Measurements from ENCODE around the gene IL36A.

IL36A gene

GRCh38 chr2:113021312-113021711, 16.1 kb downstream of the IL36A start:
- DNase-seq (ENCODE audit: low read depth): no peak
- no peak for TF ChIP-seq CTCF (conservative IDR thresholded peaks at IDR 0.05; ENCODE audit: control insufficient read depth, insufficient read depth, low read depth, low read length)
- no peak overlapping the region for H3K4me3 ChIP-seq (ENCODE audit: control insufficient read depth, low read depth, low read length)

DNA sequence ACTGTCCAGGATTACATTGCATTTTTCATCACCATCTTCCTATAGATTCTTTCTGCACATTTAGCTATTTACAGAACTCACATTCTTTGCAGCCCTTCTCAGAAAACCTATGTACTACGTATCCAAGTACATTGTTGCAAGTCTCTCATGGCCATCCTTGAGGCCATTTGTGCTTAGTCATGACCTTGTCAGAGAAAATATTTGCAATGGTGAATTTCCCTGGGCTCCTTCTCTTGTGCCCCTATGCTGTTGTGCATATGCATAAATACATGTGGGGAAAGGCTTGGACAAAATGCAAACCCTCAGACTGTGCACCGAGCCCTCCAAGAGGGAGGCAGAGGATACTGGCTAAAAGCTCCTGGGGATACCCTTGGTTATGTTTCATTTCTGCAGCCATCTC, 19.5 kb downstream of the IL36A start:
- no peak for TF ChIP-seq CTCF (conservative IDR thresholded peaks at IDR 0.05; ENCODE audit: control insufficient read depth, insufficient read depth, low read depth, low read length)
- no peak overlapping the region for H3K4me3 ChIP-seq (ENCODE audit: control insufficient read depth, low read depth, low read length)
- DNase-seq (ENCODE audit: low read depth): no peak

DNA sequence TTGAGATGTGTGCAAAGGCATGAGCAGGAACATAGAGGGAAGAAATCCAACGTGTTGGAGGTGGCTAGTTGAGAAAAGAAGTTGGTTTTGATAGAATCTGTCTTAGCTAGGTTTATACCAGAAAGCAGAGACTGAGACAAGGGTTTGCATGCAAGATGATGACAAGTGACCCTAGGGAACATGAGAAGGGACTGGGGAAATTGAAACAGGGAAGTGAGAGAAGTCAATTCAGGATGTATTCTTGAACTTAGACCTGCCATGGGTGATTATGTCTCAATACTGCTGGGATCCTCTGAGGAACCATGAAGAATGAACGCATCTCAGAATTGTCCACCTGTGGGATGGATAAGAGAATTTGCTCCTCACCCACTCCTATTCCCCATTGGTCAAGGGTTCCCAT, 20.5 kb downstream of the IL36A start:
- TF ChIP-seq CTCF (conservative IDR thresholded peaks at IDR 0.05; ENCODE audit: control insufficient read depth, insufficient read depth, low read depth, low read length): no peak
- H3K4me3 ChIP-seq (ENCODE audit: control insufficient read depth, low read depth, low read length): no peak overlapping the region
- no peak for DNase-seq (ENCODE audit: low read depth)

DNA sequence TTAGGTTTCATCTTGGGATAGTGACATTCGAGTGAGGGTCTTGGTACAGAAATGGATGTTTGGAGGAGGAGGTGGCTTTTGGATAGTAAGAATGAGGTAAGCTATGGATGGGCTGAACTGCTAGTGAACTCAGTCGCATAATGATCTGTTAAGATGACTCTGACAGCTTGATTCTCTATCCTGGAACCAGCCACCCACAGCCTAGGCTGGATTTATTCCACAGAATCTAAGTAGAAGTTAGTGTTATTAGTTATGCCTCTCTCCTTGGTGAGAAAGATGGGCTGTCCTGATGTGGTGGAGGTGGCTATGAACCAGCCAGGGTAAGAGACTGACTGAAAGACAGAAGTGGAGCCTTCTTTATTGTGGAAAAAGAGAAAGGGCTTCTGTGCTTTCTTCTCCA, 22.4 kb downstream of the IL36A start:
- no peak for TF ChIP-seq CTCF (conservative IDR thresholded peaks at IDR 0.05; ENCODE audit: control insufficient read depth, insufficient read depth, low read depth, low read length)

GRCh38 chr2:113028112-113028511, 22.9 kb downstream of the IL36A start:
- no peak overlapping the region for H3K4me3 ChIP-seq (ENCODE audit: control insufficient read depth, low read depth, low read length)
- no peak for DNase-seq (ENCODE audit: low read depth)
- TF ChIP-seq CTCF (conservative IDR thresholded peaks at IDR 0.05; ENCODE audit: control insufficient read depth, insufficient read depth, low read depth, low read length): no peak

More for the DNA sequence above, 22.4 kb downstream of the IL36A start:
- no peak for DNase-seq (ENCODE audit: low read depth)
- no peak overlapping the region for H3K4me3 ChIP-seq (ENCODE audit: control insufficient read depth, low read depth, low read length)

DNA sequence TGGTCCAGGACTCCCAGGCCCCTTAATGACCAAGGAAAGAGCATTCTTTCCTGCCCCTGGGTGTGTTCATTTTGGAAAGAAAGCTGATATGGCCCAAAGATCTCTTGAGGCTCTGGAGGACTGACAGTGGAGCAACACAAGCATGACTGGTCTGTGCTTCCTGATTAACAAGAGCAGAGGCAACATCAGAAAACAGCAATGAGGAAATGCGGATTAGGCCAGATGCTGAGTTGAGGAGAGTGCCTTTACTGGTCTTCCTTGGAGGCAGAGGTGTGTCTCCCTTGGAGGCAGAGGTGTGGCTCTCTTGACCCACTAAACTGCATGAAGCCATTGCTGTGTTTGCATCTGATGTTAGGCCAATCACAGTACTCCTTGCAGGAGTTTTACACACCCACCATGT, 27.5 kb downstream of the IL36A start:
- H3K4me3 ChIP-seq (ENCODE audit: control insufficient read depth, low read depth, low read length): no peak overlapping the region
- DNase-seq (ENCODE audit: low read depth): no peak

More for the DNA sequence above, 27.5 kb downstream of the IL36A start:
- TF ChIP-seq CTCF (conservative IDR thresholded peaks at IDR 0.05; ENCODE audit: control insufficient read depth, insufficient read depth, low read depth, low read length): no peak

All from fibroblast of mammary gland (primary cell).